GM21360 (cell line): ENCODE results near the gene P4HA3.

Source experiments
- ATAC-seq: cut with Tn5 transposase; IDR thresholded peaks from one replicate; pipeline ENCODE4 v1.9.1; 2021; ENCODE audit warnings: mild to moderate bottlenecking, moderate library complexity; ENCODE audit not compliant: unreplicated experiment

Gene P4HA3

GRCh38 chr11:74318241-74318932 is 6.9 kb upstream of the P4HA3 start:
- ATAC-seq, result no peak

GRCh38 chr11:74316772-74317505 is 5.5 kb upstream of the P4HA3 start:
- ATAC-seq, result no peak

GRCh38 chr11:74312326-74312725 is 886 bp upstream of the P4HA3 start:
- ATAC-seq, result no peak

GRCh38 chr11:74310857-74311256 is 583 bp downstream of the P4HA3 start:
- no peak for ATAC-seq

GRCh38 chr11:74307434-74307833 is 4.0 kb downstream of the P4HA3 start:
- no peak for ATAC-seq

GRCh38 chr11:74306435-74307175 is 4.8 kb downstream of the P4HA3 start:
- ATAC-seq, result no peak

GRCh38 chr11:74299015-74299414 is 12.4 kb downstream of the P4HA3 start:
- no peak for ATAC-seq

GRCh38 chr11:74297484-74297883 is 14.0 kb downstream of the P4HA3 start:
- ATAC-seq, result no peak

GRCh38 chr11:74288911-74289310 is 22.5 kb downstream of the P4HA3 start:
- ATAC-seq, result no peak

GRCh38 chr11:74288161-74288560 is 23.3 kb downstream of the P4HA3 start:
- ATAC-seq, result no peak

- no peak for ATAC-seq
Measured at GRCh38 chr11:74284466-74284865, 27.0 kb downstream of the P4HA3 start.

GRCh38 chr11:74283580-74284180 is 27.8 kb downstream of the P4HA3 start:
- no peak for ATAC-seq

GRCh38 chr11:74282914-74283371 is 28.5 kb downstream of the P4HA3 start:
- ATAC-seq, result no peak

GRCh38 chr11:74282421-74282820 is 29.0 kb downstream of the P4HA3 start:
- ATAC-seq, result no peak

- no peak for ATAC-seq
Measured at GRCh38 chr11:74280494-74280893, 30.9 kb downstream of the P4HA3 start.

GRCh38 chr11:74279256-74279655 is 32.2 kb downstream of the P4HA3 start:
- ATAC-seq, result no peak

- ATAC-seq, result no peak
Measured at GRCh38 chr11:74278721-74279161, 32.7 kb downstream of the P4HA3 start.

- no peak for ATAC-seq
Measured at GRCh38 chr11:74278103-74278502, 33.3 kb downstream of the P4HA3 start.

GRCh38 chr11:74276581-74276980 is 34.9 kb downstream of the P4HA3 start:
- ATAC-seq, result no peak

- no peak for ATAC-seq
Measured at GRCh38 chr11:74272276-74272675, 39.2 kb downstream of the P4HA3 start.

- no peak for ATAC-seq
Measured at GRCh38 chr11:74269161-74269811, 42.2 kb downstream of the P4HA3 start.
